GM23338 (cell line): ENCODE data around the gene DUS4L. TPM values are rescaled to one million over a fixed set of nuclear protein-coding genes. Genes with fewer than 3 reads are reported as not detected.

Source experiments
- ATAC-seq: fragments of 200-7000 bp; cut with Tn5 transposase; 3 replicates; pipeline ENCODE4 v1.9.1; 2020
- DNase-seq: peaks from one replicate; pipeline ENCODE4 v3.0.0-alpha.2; 2015; ENCODE audit warnings: low spot score
- H2AFZ ChIP-seq: fragments of 200-600 bp; sonication (generic); 2 replicates; pipeline ENCODE4 v1.8.0; 2016; ENCODE audit warnings: antibody characterized with exemption, mild to moderate bottlenecking, moderate library complexity
- H3F3A ChIP-seq: fragments of 200-600 bp; sonication (generic); replicated peaks from 2 replicates; pipeline ENCODE4 v1.8.0; 2017; ENCODE audit warnings: antibody characterized with exemption, mixed run types, low read depth
- H3K27ac ChIP-seq: fragments of 200-600 bp; sonication (generic); 2 replicates; pipeline ENCODE4 v1.6.1; 2016; ENCODE audit warnings: low read depth
- H3K27me3 ChIP-seq: fragments of 200-600 bp; sonication (generic); 2 replicates; pipeline ENCODE4 v1.8.0; 2016; ENCODE audit warnings: mild to moderate bottlenecking, mixed run types, moderate library complexity; ENCODE audit not compliant: insufficient read depth
- H3K36me3 ChIP-seq: fragments of 200-600 bp; sonication (generic); 2 replicates; pipeline ENCODE4 v1.8.0; 2016; ENCODE audit warnings: mild to moderate bottlenecking; ENCODE audit not compliant: insufficient read depth
- H3K4me1 ChIP-seq: fragments of 200-600 bp; sonication (generic); 2 replicates; pipeline ENCODE4 v1.8.0; 2016; ENCODE audit warnings: mild to moderate bottlenecking, moderate library complexity; ENCODE audit not compliant: insufficient read depth
- H3K4me2 ChIP-seq: fragments of 200-600 bp; sonication (generic); 2 replicates; pipeline ENCODE4 v1.7.1; 2017; ENCODE audit warnings: mixed run types
- H3K4me3 ChIP-seq: fragments of 200-600 bp; sonication (generic); 2 replicates; pipeline ENCODE4 v1.6.1; 2016; ENCODE audit warnings: mixed run types
- H3K79me2 ChIP-seq: fragments of 200-600 bp; sonication (generic); replicated peaks from 2 replicates; pipeline ENCODE4 v1.8.0; 2017; ENCODE audit warnings: mild to moderate bottlenecking; ENCODE audit not compliant: insufficient read depth
- H3K9me2 ChIP-seq: fragments of 200-600 bp; sonication (generic); 2 replicates; pipeline ENCODE4 v1.8.0; 2017; ENCODE audit not compliant: insufficient read depth
- H4K20me1 ChIP-seq: fragments of 200-600 bp; sonication (generic); replicated peaks from 2 replicates; pipeline ENCODE4 v1.8.0; 2017; ENCODE audit warnings: mild to moderate bottlenecking; ENCODE audit not compliant: insufficient read depth
- H3K27ac Mint-ChIP-seq: 2 replicates; pipeline ENCODE4 v1.8.0; 2020; ENCODE audit warnings: inconsistent platforms, mild to moderate bottlenecking, moderate library complexity, mixed read lengths
- H3K27me3 Mint-ChIP-seq: 3 replicates; pipeline ENCODE4 v1.8.0; 2022; ENCODE audit warnings: low read depth, mild to moderate bottlenecking, moderate library complexity, mixed read lengths, inconsistent platforms; ENCODE audit not compliant: insufficient read depth, poor library complexity
- H3K36me3 Mint-ChIP-seq: 3 replicates; pipeline ENCODE4 v1.8.0; 2021; ENCODE audit warnings: low read depth, mild to moderate bottlenecking, inconsistent platforms, moderate library complexity, mixed read lengths
- H3K4me1 Mint-ChIP-seq: 3 replicates; pipeline ENCODE4 v1.8.0; 2020; ENCODE audit warnings: mild to moderate bottlenecking, inconsistent platforms, mixed read lengths
- H3K4me3 Mint-ChIP-seq: 3 replicates; pipeline ENCODE4 v1.8.0; 2021; ENCODE audit warnings: moderate library complexity, mild to moderate bottlenecking, inconsistent platforms, mixed read lengths
- H3K9me3 Mint-ChIP-seq: 3 replicates; pipeline ENCODE4 v1.8.0; 2020; ENCODE audit warnings: moderate library complexity, mild to moderate bottlenecking, inconsistent platforms, mixed read lengths
- CREB1 ChIP-seq: fragments of 250-450 bp; sonication (Bioruptor Pico); IDR thresholded peaks from 2 replicates; pipeline ENCODE4 v1.5.0; 2020; ENCODE audit warnings: low read depth, mild to moderate bottlenecking, moderate library complexity
- CTCF ChIP-seq, 2 experiments: fragments of 200-600 bp in 1 of 2; sonication (generic) in 1 of 2; conservative IDR thresholded peaks; 2 replicates each; pipeline versions ENCODE4 v1.5.1 to v1.6.1; 2016 to 2017; ENCODE audit warnings: antibody characterized with exemption in 2 of 2, low read depth in 2 of 2, mild to moderate bottlenecking in 2 of 2, moderate library complexity in 1 of 2
- EZH2 ChIP-seq: fragments of 200-600 bp; sonication (generic); IDR thresholded peaks from one replicate; pipeline ENCODE4 v1.8.0; 2017; ENCODE audit warnings: antibody characterized with exemption, mild to moderate bottlenecking, low read depth; ENCODE audit not compliant: unreplicated experiment
- EZH2phosphoT487 ChIP-seq: fragments of 200-600 bp; sonication (generic); IDR thresholded peaks from one replicate; pipeline ENCODE4 v1.8.1; 2018; ENCODE audit warnings: antibody characterized with exemption; ENCODE audit not compliant: unreplicated experiment
- JUNB ChIP-seq: IDR thresholded peaks from one replicate; pipeline ENCODE4 v1.6.1; 2016; ENCODE audit warnings: antibody characterized with exemption; ENCODE audit not compliant: unreplicated experiment
- NANOG ChIP-seq: IDR thresholded peaks from 2 replicates; pipeline ENCODE4 v1.6.1; 2016; ENCODE audit warnings: antibody characterized with exemption, borderline replicate concordance
- POLR2AphosphoS5 ChIP-seq: IDR thresholded peaks from 2 replicates; pipeline ENCODE4 v1.6.1; 2016; ENCODE audit warnings: antibody characterized with exemption, low read depth
- REST ChIP-seq: IDR thresholded peaks from one replicate; pipeline ENCODE4 v1.6.1; 2018; ENCODE audit warnings: antibody characterized with exemption; ENCODE audit not compliant: unreplicated experiment
- STAT1 ChIP-seq: IDR thresholded peaks from one replicate; pipeline ENCODE4 v1.6.1; 2016; ENCODE audit warnings: antibody characterized with exemption; ENCODE audit not compliant: unreplicated experiment
- ZNF114 ChIP-seq: fragments of 250-450 bp; sonication (Bioruptor Pico); IDR thresholded peaks from 2 replicates; pipeline ENCODE4 v1.5.0; 2020; ENCODE audit warnings: mild to moderate bottlenecking, moderate library complexity
- ZNF331 ChIP-seq: fragments of 250-450 bp; sonication (Bioruptor Pico); IDR thresholded peaks from 2 replicates; pipeline ENCODE4 v1.5.0; 2020; ENCODE audit warnings: low read depth, mild to moderate bottlenecking, moderate library complexity
- ZNF462 ChIP-seq: fragments of 250-450 bp; sonication (Bioruptor Pico); IDR thresholded peaks from 2 replicates; pipeline ENCODE4 v1.5.0; 2020; ENCODE audit warnings: mild to moderate bottlenecking, moderate library complexity
- polyA plus RNA-seq: library from polyadenylated mRNA; unstranded; fragments of >200 nt; fragmentation: Nextera tagmentation; extraction: Ambion mirVana; gene quantifications from 2 replicates; pipeline ENCODE4 v1.2.1, GENCODE V29; 2016
- total RNA-seq: library from RNA; depleted of rRNA; stranded (reverse); fragments of >200 nt; shearing (Covaris generic); gene quantifications from 2 replicates; pipeline ENCODE4 v1.2.3, GENCODE V29; 2014
- TF ChIP-seq, protein P1 (sequence below): IDR thresholded peaks from 2 replicates; pipeline ENCODE4 v1.6.1; 2016; ENCODE audit warnings: antibody characterized with exemption

The DUS4L gene
- total and polyA plus RNA-seq, 2 experiments from 2014 or later: 16.7 to 22.9 TPM

GRCh38 chr7:107614425-107614824, 50.7 kb downstream of the DUS4L start:
- Histone ChIP-seq H2AFZ (no peak overlapping the region), H3K4me2 (no peak overlapping the region), H3K4me3 (no peak overlapping the region), H3K9me2 (no peaks in the 10 kb centered on the region), H3K36me3 (no peaks in the 10 kb centered on the region), H3K27me3 (no peaks in the 10 kb centered on the region), H3F3A (no peaks in the 10 kb centered on the region), H3K4me1 (no peaks in the 10 kb centered on the region), H3K27ac (no peak overlapping the region), H3K79me2 (no peaks in the 10 kb centered on the region), H4K20me1 (no peaks in the 10 kb centered on the region)
- no peak for ATAC-seq
- no peak for TF ChIP-seq CREB1
- TF ChIP-seq, protein P1, sequence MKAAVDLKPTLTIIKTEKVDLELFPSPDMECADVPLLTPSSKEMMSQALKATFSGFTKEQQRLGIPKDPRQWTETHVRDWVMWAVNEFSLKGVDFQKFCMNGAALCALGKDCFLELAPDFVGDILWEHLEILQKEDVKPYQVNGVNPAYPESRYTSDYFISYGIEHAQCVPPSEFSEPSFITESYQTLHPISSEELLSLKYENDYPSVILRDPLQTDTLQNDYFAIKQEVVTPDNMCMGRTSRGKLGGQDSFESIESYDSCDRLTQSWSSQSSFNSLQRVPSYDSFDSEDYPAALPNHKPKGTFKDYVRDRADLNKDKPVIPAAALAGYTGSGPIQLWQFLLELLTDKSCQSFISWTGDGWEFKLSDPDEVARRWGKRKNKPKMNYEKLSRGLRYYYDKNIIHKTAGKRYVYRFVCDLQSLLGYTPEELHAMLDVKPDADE: no peak
- TF ChIP-seq STAT1: no peak
- TF ChIP-seq POLR2AphosphoS5: no peak
- no peak for TF ChIP-seq CTCF (conservative IDR thresholded peaks at IDR 0.05; ENCODE audit: low read depth in 2 of 2)
- TF ChIP-seq ZNF462 (CRISPR knock-in tag): no peak
- no peak for TF ChIP-seq EZH2
- TF ChIP-seq REST: no peak
- TF ChIP-seq ZNF331 (CRISPR knock-in tag): no peak
- no peak for TF ChIP-seq JUNB
- no peak for TF ChIP-seq NANOG
- TF ChIP-seq EZH2phosphoT487: no peak
- TF ChIP-seq ZNF114 (CRISPR knock-in tag): no peak
- no peak overlapping the region for H3K27ac Mint-ChIP-seq
- H3K27me3 Mint-ChIP-seq: no peaks in the 10 kb centered on the region
- H3K36me3 Mint-ChIP-seq: no peaks in the 10 kb centered on the region
- no peaks in the 10 kb centered on the region for H3K4me1 Mint-ChIP-seq
- DNase-seq: no peak
- no peaks in the 10 kb centered on the region for H3K9me3 Mint-ChIP-seq
- H3K4me3 Mint-ChIP-seq: no peak overlapping the region
